Muscle of arm (tissue), 12 donors: ENCODE measurements around the gene CCDC71L. TPM values are rescaled to one million over a fixed set of nuclear protein-coding genes. Genes with fewer than 3 reads are reported as not detected.
A peak's percentile ranks its signal among the peaks of the same experiment; 100 is the strongest.

Experiments used
- DNase-seq: peaks from one replicate; pipeline ENCODE4 v3.0.0-alpha.2; 2013
- polyA plus RNA-seq, 12 donors: library from polyadenylated mRNA; unstranded; fragments of 120-200 nt; gene quantifications; one replicate each; pipeline ENCODE4 v1.2.1, GENCODE V29; 2013; ENCODE audit not compliant: insufficient read length in 12 of 12

Gene CCDC71L
- polyA plus RNA-seq, 12 donors, result 2.6 to 7.2 (median 4.0) TPM; not detected in 1

DNA sequence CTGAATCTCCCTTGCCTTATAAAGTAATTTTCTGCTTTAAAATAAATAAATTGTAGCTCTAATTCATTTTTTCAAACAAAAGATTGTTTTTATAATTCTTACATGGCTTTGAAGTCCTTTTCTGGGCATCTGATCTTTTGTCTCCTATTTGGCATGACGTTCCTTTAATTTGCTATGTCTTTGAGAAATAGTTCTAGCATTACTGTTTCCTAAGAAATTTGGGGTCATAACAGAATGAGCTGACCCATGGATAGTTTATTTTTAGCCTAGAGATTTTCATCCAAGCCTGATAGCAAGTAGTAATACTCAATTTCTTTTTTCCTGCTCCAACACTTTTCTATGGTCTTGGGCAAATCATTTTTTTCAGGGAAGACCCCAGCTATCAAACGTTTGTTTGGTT, 31.4 kb downstream of the CCDC71L start:
- no peak for DNase-seq

DNA sequence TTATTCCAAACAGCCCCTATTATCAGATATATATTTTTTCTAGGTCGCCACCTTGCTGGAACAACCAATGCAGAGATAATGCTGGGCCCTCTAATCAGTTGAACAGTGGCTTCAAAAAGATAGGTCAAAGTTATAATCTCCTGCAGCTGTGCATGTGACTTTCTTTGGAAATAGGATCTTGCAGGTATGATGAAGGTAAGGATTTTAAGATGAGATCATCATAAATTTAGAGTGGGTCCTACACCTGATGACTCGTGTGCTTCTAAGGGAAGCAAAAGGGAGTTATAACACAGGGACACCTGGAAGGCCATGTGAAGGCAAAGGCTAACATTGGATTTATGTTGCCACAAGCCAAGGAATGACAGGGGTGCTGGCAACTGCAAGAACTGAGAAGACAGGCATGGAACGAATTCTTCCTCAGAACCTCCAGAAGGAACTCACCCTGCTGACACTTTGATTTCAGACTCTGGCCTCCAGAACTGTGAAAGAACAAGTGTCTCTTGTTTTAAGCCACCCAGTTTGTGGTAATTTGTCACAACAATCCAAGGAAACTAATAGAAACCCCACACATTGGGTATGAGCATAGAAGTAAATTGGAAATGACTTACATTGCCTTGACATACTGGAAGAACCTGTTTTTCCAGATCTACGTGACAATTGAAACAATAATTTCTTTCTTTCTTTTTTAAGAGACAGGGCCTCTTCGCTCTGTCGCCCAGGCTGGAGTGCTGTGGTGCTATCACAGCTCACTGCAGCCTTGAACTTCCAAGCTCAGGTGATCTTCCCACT, 34.4 kb downstream of the CCDC71L start:
- DNase-seq, result no peak

DNA sequence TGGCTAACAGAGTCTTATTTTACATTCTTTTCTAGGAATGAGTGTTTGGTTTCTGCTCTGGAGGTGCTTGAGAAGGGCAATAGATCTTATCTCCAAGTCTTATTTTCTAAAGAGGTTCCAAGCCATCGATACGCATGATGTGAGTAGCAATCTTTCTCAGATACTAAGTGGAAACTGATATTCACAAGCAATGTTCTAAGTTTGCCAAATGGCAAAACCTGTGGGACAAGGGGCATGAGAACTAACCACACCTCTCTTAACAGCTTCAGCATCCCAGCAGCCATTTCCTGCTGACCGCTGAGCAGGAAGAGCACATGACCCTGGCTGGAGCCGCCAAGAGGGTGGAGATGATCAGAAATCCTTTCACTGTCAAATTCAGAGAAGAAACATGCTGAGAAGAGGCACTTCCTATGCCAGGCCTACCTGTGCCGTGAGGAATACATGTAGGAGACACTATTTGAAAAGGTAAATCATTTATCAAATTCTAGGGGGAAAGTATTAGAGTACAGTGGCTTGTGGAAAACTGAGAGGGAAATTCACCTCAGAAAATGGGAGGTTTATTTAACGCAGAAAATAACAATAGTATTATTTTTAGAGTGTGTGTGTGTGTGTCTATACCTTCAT, 35.2 kb downstream of the CCDC71L start:
- no peak for DNase-seq

DNA sequence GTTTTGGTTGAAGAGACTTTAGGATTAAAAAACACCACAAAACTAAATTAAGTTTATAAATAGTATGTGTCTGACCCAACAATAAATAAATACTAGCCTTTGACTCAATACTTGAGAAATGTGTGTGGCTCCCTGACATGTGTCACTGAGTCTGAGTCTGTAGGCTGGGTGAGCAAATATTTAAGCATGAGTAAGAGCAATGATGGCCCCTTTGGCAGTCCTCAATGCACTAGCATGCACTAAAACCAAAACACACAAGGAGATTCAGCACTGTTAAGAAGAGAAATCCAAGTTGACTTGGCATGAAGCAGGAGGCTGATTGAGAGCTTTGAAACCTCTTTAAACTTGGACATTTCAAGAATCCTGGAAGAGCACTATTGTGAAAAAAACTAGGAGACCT, 37.1 kb downstream of the CCDC71L start:
- DNase-seq, result no peak

DNA sequence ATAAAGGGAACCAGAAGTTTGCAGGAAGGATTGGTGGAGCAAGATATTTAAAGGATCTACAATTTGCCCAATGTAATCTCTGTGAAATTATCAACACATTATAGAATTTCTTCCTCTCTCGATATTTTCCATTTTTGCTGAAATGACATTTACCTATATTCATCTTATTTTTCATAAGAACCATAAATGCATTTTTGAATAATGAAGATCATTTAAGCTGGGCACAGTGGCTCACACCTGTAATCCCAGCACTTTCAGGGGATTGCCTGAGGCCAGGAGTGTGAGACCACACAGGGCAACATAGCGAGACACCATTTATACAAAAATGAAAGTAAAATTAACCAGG, 37.7 kb downstream of the CCDC71L start:
- no peak for DNase-seq

DNA sequence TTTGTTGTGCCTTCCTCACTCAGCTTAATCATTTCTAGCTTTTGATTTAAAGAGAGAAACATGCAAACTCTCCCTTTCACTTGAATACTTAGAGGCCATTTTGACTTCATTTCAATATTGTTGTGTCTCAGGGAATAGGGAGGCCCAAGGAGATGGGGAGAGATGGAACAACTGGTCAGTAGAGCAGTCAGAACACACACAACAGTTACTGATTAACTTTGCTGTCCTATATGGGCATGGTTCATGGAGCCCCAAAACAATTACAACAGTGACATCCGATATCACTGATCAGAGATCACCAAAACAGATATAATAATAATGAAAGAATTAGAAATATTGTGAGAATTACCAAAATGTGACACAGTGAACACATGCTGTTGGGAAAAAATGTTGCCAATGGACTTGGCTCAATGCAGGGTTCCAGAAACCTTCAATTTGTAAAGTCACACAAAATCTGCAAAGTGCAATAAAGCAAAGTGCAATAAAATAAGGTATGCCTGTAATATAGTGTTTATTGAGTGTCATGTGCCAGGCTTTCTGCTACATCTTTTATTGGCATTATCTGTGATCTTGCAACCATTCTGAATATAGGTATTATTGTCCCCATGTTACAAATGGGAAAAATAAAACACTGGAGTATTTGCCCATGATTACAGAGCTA, 38.2 kb downstream of the CCDC71L start:
- DNase-seq, result no peak

DNA sequence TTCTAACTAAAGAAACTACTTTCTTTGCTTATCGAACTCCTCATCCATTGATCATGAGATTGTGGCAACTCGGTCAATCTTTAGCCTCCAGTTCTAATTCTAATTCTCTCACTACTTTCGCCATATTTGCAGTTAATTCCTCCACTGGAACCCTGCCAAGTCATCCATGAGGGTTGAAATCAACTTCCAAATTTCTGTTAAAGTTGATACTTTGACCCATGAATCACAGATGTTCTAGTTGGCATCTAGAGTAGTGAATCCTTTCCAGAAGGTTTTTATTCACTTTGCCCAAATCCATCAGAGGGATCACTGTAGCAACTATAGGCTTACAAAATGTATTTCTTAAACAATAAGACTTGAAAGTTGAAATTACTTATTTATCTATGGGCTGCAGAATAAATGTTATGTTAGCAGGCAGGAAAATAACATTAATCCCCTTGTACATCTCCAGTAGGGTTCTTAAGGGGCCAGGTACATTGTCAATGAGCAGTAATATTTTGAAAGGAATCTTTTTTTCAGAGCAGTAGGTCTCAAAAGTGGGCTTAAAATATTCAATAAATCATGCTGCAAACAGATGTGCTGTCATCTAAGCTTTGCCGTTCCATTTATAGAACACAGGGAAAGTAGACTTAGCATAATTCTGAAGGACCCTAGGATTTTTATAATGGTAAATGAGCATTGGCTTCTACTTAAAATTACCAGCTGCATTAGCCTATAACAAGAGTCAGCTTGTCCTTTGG, 39.4 kb downstream of the CCDC71L start:
- DNase-seq, result no peak

DNA sequence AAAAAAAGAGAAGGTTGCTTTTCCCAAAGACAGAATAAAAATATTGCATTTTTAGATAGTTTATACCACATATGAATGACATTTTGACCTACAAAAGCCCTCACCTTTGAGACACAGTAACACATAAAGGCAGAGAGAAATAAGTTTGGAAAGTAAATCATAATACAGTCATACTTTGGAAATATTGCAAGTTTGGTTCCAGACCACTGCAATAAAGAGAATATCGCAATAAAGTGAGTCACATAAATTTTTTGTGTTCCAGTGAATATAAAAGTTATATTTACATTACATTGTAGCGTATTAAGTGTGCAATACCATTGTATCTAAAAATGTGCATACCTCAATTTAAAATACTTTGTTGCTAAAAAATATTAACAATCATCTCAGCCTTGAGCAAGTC, 40.3 kb downstream of the CCDC71L start:
- no peak for DNase-seq

DNA sequence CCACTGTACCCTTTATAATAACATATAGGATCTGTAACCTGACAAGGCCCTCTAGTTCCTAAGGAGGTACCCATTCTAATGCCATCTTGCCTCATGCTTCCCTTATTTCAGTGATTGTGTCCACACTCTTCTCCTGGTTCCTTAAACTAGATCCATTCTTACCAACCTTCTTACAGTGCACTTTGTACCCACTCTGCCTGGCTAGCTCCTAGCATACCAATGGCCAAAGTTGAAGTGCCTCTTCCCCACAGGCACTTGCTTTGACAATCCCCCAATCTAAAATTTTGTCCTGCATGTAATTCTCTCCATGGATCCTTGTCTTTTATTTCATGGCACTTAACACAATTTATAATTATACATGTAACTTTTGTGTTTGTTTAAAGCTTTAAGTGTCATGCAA, 40.9 kb downstream of the CCDC71L start:
- DNase-seq, result no peak

DNA sequence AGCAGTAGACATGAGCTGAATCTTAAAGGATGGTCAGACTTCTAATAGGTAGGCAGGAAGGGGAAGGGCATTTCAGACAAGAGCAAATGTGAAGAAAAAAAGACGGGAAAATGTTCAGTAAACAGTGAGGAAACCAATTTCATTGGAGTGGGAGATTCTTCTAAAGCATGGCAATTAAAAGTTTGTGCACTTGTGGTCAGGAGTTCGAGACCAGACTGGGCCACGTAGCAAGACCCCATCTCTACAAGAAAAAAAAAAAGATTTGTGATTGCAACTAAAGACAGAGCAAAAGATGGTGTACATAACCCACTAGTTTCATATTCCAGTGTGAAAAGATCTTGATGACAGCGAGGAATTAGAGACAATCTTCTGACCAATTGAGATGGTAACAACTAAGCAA, 41.7 kb downstream of the CCDC71L start:
- DNase-seq, result no peak

DNA sequence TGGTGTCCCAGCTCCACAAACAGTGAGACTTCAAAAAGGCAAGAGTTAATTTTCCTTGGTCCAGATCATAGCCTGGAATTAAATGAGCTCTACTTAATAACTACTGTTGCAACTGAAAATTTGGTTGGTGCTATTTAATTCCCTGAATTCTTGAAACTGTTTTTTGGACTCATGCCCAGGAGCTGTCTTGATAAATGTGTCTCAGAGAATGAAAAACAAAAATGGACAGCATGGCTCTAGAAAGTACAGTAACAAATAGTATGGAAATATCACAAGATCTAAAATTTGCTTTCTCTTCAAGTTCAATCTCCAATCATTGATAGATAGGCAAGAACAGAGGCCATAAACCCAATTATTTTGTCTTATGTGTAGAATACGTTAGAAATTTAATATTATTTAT, 42.5 kb downstream of the CCDC71L start:
- peak; percentile 8 for DNase-seq

DNA sequence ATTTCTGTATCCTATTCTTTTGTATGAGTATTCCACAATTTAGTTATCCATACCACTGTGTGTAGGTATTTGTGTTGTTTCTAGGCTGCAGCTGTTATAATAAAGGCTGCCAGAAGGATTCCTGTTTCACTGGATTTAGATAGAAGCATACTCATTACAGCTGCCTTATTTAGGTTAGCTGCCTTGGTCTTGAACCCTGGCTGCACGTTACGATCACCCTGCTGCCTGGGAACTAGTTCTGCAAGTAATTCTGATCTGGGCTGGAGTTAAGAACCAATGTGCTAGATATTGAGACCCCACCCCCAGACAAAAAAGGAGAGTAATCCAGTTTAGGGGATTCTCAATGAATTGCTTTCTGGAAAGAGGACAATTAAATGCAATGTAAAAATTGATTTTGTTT, 43.1 kb downstream of the CCDC71L start:
- no peak for DNase-seq

DNA sequence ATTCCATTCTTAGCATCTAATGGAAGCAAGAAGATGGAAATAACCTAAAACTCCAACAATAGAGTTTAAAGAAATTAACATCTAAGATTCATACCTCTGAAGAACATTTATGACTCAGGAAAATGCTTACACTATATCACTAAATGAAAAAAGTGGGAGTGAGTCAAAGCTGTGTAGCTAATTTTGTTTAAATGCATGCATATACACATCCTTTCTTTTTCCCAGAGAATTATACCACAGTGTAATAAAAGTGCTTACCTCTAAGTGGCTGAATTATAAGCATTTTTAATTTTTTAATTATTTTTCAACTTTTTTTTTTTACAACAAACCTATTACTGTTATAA, 44.3 kb downstream of the CCDC71L start:
- DNase-seq, result no peak

DNA sequence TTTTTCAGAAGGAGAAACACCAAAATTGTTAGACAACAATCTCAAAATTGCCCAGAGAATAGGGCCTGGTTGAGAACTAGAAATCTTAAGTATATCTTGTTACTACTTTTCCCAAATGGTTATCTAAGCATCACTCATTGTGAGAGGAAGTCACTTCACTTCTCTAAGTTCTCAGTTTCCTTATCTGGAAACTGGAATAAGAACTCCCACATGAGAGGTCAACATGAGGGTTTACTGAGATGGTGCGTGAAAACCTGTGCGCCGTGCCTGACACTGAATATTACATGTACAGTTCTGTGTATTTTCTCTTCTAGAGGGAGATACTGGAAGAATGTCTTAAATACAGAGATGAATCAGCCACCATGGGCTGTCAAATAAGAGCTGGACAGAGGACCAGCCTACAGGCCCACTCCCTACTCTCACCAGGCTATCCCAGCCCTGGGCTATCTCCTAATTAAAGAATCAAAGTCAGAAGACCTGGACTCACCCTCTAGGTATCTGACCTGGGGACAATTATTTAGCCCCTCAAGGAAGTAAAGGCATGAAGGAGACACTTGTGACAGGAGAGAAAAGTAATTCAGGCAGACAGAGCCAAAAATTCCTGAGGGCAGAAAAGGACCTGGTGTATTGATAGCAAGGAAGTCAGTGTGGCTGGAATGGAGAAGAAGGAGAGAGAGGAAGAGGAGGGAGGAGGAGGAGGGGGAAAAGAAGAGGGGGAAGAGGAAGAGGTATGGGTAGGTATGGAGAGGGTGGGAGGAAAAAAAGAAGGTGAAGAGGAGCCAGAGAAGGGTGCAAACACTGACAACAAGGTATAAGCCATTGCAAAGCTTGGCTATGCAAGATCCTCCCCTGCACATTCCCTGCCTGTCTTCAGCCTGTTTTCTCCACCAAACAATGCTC, 44.9 kb downstream of the CCDC71L start:
- DNase-seq, result no peak

DNA sequence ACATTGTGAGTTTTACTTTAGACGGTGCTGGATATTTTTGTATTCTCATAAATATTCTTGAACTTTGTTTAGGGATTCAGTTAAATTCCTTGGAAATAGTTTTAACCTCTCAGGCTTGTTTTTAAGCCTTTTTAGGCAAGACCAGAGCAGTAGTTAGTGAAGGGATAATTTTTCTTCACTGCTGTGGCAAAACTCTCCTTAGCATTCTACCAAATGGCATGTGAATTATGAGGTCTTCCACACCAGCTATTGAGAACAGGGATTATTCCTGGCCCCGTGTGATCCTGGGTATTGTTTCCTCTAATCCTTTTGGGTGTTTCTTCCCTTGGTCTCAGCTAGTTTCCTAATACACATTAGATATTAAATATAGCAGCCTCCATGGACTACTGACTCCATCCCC, 46.2 kb downstream of the CCDC71L start:
- no peak for DNase-seq

DNA sequence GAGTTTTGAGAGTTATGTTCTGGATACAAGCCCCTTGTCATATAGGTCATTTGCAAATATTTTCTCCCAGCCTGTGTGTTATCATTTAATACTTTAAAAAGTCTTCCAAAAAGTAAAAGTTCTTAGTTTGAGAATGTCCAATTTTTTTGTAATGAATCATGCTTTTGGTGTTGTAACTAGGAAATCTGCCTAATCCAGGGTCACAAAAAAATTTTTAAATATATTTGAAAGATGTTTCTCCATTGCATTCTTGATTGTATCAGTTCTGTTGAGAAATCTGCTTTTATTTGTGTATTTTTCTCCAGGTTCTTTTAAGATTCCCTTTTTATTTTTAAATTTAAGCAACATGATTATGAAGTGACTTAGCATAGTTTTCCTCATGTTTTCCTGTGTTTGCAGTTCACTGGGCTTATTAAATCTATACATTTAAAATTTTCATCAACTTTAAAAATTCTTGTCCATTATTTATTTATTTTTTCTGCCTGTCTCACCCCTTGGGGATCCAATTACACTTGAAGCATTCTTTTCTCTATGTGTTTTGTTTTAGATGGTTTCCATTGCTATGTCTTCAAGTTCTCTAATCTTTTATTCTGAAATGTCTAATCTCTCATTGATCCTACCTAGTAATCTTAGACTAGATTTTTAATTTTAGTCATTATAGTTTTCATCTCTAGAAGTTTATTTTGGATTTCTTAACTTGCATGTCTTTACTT, 47.0 kb downstream of the CCDC71L start:
- no peak for DNase-seq

DNA sequence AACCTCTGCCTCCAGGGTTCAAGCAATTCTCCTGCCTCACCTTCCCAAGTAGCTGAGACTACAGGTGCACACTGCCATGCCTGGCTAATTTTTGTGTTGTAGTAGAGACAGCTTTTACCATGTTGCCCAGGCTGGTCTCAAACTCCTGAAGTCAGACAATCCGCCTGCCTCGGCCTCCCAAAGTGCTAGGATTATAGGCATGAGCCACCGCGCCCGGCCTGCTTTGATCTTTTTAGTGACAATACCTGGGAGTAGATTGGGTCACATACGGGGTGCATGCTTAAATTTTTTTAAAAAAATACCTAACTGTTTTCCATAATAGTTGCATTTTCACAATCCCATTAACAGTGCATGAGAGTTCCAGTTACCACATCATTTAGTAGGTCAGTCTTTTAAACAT, 47.7 kb downstream of the CCDC71L start:
- no peak for DNase-seq

DNA sequence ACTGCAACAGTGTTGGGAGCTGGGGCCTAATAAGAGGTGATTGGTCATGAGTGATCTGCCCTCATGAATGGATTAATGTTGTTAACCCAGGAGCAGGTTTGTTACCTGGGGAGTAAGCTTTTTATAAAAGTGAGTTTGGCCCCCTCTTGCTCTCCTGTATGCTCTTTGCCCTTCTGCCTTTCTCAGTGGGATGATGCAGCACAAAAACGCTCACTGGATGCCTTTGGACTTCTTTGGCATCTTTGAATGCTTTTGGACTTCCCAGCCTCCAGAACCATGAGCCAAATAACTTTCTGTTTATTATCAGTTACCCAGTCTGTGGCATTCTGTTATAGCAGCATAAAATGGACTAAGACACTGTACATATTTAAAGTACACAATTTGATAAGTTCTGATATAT, 48.5 kb downstream of the CCDC71L start:
- no peak for DNase-seq

DNA sequence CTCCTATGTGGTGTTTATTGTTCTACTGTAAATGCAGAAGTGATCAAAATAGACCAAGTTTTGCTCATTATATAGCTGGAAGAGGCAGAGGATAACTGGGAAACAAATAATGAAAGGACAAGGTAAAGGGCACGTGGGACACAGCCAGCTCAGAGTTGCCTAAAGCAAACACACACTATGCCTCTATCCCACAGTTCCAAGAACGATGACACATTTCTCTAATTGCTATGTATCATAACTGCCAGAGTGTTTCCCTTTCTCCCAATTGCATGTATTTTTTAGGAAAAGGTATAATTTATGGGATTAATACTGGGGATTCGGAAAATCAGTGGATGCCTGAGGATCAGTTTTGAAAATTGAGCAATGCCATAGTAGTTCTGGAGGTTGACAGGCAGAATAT, 49.0 kb downstream of the CCDC71L start:
- no peak for DNase-seq

DNA sequence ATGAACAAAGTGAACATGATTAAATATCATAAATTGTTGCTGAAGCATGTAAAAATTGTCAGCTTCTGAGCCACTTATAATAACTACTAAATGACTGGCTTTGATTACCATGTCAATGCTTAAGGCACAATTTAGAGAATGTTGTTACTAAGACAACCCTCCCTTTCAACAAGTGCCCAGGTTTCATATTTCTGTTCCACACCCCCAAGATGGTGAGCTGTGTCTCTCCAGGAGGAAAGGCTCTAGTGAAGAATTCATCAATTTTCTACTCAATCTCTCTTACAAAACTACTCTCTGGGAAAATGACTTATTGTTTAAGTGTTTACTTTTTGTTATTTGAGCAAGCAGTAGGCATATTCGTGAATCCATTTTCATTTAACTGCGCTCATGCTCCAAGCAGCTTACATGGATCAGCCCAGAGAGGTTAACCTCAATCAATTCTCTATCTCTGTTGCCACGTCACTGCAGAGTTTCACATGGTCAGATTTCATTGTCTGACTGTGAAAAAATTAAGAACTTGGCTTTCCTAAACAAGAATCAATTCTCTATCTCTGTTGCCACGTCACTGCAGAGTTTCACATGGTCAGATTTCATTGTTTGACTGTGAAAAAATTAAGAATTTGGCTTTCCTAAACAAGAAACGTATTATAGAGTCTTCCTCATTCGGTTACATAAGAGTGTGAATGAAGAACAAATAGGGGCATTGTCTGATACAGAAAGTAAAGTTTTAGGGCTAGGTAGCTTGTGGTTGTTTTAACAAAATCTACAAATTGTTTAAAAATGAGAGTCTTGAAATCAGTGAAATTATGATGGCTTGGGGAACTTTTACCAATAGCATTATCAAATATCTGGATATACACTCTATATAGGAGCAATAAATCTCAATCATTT, 49.7 kb downstream of the CCDC71L start:
- no peak for DNase-seq
